IgD-negative memory B cell (primary cell): ENCODE results near the gene DSP. TPM values are rescaled to one million over a fixed set of nuclear protein-coding genes. Genes with fewer than 3 reads are reported as not detected.

ENCODE experiments used
- H3K27ac Mint-ChIP-seq, 3 donors: one replicate each; pipeline ENCODE4 v1.8.0; 2020 to 2022; ENCODE audit warnings: mild to moderate bottlenecking in 3 of 3, mixed read lengths in 3 of 3, moderate library complexity in 1 of 3
- H3K27me3 Mint-ChIP-seq: one replicate; pipeline ENCODE4 v1.8.0; 2021; ENCODE audit warnings: mixed read lengths
- H3K36me3 Mint-ChIP-seq: one replicate; pipeline ENCODE4 v1.8.0; 2020; ENCODE audit warnings: mild to moderate bottlenecking, mixed read lengths
- H3K4me1 Mint-ChIP-seq, 3 donors: one replicate each; pipeline ENCODE4 v1.8.0; 2020 to 2022; ENCODE audit warnings: mixed read lengths in 3 of 3, mild to moderate bottlenecking in 1 of 3
- H3K4me3 Mint-ChIP-seq, 4 donors: one replicate each; pipeline ENCODE4 v1.8.0; 2020 to 2022; ENCODE audit warnings: mild to moderate bottlenecking in 4 of 4, mixed read lengths in 4 of 4, moderate library complexity in 3 of 4
- H3K9me3 Mint-ChIP-seq, 3 donors: one replicate each; pipeline ENCODE4 v1.8.0; 2020 to 2021; ENCODE audit warnings: mixed read lengths in 3 of 3, mild to moderate bottlenecking in 1 of 3
- polyA plus RNA-seq: library from polyadenylated mRNA; unstranded; fragments of 300-500 nt; fragmentation: Illumina TruSeq; gene quantifications from one replicate; pipeline ENCODE4 v1.2.3, GENCODE V29; 2021

DSP gene
- polyA plus RNA-seq, 1 donor from 2014 or later, result 3.2 TPM

DNA sequence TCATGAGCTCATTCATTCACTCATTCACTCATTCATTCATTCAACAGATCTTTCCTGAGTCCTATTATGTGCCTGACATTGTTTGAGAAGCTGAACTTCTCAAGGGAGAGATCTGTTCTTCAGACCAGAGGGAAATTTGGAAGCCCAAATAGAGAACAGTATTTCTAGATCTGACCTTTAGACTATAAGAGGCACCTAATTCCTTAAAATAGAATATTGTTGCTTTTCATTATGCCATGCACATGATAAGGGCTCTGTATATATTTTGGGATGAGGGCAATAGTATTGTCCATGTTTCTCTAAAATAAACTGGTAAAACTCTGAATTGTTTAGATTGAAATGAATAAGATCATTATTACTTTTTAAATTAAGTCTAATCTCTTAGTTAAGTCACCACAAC, 18.6 kb upstream of the DSP start:
- H3K9me3 Mint-ChIP-seq, result peaks cover 0 to 2% (median 0%) of the 10 kb centered on the region in 3 donors
- peaks cover 3 to 7% (median 4%) of the 10 kb centered on the region in 3 donors for H3K4me1 Mint-ChIP-seq
- H3K36me3 Mint-ChIP-seq, result peaks cover 2% of the 10 kb centered on the region
- H3K27me3 Mint-ChIP-seq, result peaks cover 30% of the 10 kb centered on the region
- H3K27ac Mint-ChIP-seq, result no peak overlapping the region
- no peak overlapping the region for H3K4me3 Mint-ChIP-seq

DNA sequence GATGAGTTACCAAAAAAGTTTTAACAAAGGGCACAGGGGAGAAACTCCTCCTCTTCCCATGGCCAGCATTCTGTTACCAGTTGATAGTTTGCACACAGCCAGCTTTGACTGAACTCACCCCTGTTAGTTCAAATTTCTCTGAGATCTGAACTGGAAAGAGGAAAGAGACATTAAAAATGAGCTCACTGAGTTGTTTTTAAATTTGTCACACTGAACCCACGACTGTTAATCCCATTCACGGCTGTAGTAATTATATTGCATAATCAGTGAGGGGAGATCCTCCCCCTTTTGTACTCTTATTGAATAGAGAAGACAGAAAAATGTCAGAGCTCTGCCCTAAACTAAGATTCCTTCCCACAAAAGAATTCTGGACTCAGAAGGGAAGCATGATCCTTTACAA, 17.5 kb upstream of the DSP start:
- Mint-ChIP-seq H3K9me3 (peaks cover 0 to 2% (median 0%) of the 10 kb centered on the region in 3 donors), H3K4me1 (peaks cover 3 to 7% (median 4%) of the 10 kb centered on the region in 3 donors), H3K36me3 (peaks cover 2% of the 10 kb centered on the region), H3K27me3 (peaks cover 30% of the 10 kb centered on the region), H3K27ac (no peak overlapping the region), H3K4me3 (no peak overlapping the region)

DNA sequence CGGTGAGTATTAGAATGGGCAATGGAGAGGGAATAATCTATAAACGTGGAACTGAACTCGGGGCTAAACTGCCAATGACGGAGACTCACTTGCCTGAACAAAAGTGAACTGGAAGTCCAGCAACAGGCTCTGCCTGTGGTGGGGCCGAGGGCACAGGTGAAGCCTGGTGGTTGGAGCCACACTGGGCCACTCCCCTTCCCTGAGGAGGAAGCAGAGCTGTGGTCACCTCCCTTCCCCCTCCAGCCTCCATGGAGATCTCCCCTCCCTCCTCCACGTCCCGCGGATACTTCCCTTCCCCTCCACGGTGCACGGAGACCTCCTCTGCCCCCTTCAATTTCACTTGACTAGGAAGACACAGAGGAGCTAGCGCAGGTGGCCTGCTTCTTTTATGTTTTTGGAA, 14.7 kb upstream of the DSP start:
- H3K27me3 Mint-ChIP-seq, result peaks cover 23% of the 10 kb centered on the region
- H3K27ac Mint-ChIP-seq, result no peak overlapping the region

DNA sequence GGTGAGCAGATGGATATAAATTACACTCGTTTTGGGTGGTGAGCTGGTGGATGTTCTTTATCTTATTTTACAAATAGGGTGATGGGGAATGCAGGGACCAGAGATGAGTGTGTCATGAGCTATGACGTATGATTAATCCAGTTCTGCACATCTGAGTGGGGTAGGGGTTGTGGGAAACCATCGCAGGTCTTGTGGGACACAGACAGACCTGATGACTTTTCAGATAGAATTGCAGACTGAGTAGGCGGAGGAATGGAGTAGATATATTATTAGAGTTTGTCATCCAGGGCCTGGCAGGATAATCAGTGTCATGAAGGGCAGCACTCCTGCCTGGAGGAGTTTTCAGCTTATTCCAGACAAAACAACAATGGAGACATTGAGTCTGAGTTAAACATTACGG, 12.9 kb upstream of the DSP start:
- H3K36me3 Mint-ChIP-seq, result peaks cover 2% of the 10 kb centered on the region
- H3K27me3 Mint-ChIP-seq, result peaks cover 25% of the 10 kb centered on the region
- H3K9me3 Mint-ChIP-seq, result no peaks in the 10 kb centered on the region
- no peak overlapping the region for H3K4me3 Mint-ChIP-seq
- no peaks in the 10 kb centered on the region for H3K4me1 Mint-ChIP-seq
- no peak overlapping the region for H3K27ac Mint-ChIP-seq

More for the DNA sequence above, 14.7 kb upstream of the DSP start:
- Mint-ChIP-seq H3K4me3 (peak overlapping the region in 1 of 4 donors; percentile 43), H3K36me3 (peaks cover 2% of the 10 kb centered on the region), H3K9me3 (peaks cover 0 to 2% (median 0%) of the 10 kb centered on the region in 3 donors), H3K4me1 (peaks cover 3 to 7% (median 4%) of the 10 kb centered on the region in 3 donors)

DNA sequence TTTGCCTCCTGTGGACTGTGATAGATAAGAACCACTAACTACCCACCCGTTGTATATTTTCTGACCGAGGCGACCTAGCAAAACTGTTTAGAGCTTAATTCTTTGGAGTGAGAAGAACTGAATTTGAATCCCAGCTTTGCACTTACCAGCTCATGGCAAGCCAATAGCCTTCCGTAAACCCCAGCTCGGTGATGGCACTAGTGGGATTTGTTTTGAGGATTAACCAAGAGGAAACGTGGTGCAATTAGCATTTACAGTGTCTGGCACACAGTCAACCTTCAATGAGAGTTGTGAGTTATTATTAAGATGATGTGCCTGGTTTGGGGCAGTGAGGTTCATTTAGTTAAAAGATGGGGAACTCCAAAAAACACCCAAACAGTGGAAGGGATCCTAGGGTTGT, 12.3 kb upstream of the DSP start:
- H3K9me3 Mint-ChIP-seq, result no peaks in the 10 kb centered on the region
- H3K4me1 Mint-ChIP-seq, result no peaks in the 10 kb centered on the region
- H3K27ac Mint-ChIP-seq, result no peak overlapping the region
- H3K27me3 Mint-ChIP-seq, result peaks cover 22% of the 10 kb centered on the region
- no peak overlapping the region for H3K4me3 Mint-ChIP-seq
- H3K36me3 Mint-ChIP-seq, result peaks cover 4% of the 10 kb centered on the region

DNA sequence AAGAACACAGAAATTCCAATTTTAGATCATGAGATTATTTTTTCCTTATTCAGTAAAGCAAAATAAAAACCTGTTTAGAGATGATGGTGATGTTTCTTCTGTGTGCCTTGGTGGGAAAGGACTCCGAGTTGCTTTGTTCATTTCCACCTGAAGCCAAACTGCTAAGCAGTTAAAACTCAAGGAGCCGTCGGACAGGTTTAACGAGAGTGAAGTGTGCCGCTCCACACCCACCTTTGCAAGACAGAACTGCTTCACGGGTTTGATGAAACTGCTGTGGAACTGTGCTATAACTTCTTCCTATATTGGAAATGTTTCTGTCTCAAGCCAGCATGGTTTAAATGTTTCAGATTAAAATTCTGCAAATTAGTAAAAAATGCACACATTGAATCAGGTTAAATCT, 9.2 kb upstream of the DSP start:
- no peaks in the 10 kb centered on the region for H3K4me1 Mint-ChIP-seq
- H3K9me3 Mint-ChIP-seq, result no peaks in the 10 kb centered on the region
- peaks cover 10% of the 10 kb centered on the region for H3K27me3 Mint-ChIP-seq
- peaks cover 2% of the 10 kb centered on the region for H3K36me3 Mint-ChIP-seq
- H3K4me3 Mint-ChIP-seq, result no peak overlapping the region
- H3K27ac Mint-ChIP-seq, result no peak overlapping the region

DNA sequence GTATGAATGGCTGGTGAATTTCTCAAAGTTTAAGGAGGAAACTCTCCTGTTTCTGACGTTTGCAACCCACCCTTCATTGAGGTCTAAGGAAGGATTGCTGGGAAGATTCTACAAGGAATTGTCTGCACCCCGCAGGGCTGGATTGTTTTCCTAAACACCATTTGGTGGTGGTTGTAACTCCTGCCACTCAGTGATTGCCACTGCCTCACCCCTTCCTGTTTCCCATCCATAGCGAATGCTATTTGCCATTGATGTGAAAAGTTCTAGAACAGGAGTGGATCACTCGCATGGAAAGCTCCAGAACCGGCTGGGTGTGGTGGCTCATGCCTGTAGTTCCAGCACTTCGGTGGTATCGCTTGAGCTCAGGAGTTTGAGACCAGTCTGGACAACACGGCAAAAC, 8.7 kb upstream of the DSP start:
- H3K4me3 Mint-ChIP-seq, result no peak overlapping the region
- no peaks in the 10 kb centered on the region for H3K9me3 Mint-ChIP-seq
- H3K4me1 Mint-ChIP-seq, result no peaks in the 10 kb centered on the region
- no peak overlapping the region for H3K27ac Mint-ChIP-seq
- peaks cover 2% of the 10 kb centered on the region for H3K36me3 Mint-ChIP-seq
- peaks cover 9% of the 10 kb centered on the region for H3K27me3 Mint-ChIP-seq

DNA sequence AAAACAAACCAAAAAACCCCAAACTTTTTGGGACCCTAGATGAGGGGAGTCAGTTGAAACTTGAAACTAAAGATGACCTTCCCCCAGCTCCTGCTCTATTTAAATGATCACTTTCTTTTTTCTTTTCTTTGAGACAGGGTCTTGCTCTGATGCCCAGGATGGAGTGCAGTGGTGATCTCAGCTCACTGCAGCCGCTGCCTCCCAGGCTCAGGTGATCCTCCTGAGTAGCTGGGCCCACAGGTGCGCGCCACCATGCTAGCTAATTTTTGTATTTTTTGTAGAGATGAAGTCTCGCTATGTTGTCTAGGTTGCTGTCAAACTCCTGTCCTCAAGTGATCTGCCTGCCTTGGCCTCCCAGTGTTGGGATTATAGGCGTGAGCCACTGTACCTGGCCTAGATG, 7.3 kb upstream of the DSP start:
- Mint-ChIP-seq H3K36me3 (peaks cover 2% of the 10 kb centered on the region), H3K27me3 (peaks cover 18% of the 10 kb centered on the region), H3K4me3 (no peak overlapping the region), H3K9me3 (no peaks in the 10 kb centered on the region), H3K27ac (no peak overlapping the region), H3K4me1 (peaks cover 0 to 4% (median 0%) of the 10 kb centered on the region in 3 donors)

DNA sequence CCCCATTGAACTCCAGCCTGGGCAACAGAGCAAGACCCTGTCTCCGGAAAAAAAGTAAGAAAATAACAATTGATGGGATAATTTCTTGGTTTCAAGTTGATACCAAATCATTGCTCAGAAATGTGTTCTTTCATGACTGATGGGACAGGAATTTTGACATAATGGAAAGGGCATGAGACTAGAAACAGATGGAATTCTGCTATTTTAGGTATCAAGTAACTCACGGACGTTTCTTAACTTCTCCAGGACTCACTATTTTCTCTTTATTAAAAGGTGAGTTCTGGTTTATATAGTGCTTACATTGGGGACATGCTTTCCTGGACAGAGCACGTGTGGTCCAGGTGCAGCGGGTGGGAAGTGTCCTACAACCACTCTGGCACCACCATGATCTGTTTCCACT, 6.0 kb upstream of the DSP start:
- Mint-ChIP-seq H3K27ac (no peak overlapping the region), H3K9me3 (no peaks in the 10 kb centered on the region), H3K27me3 (peaks cover 21% of the 10 kb centered on the region), H3K36me3 (peaks cover 2% of the 10 kb centered on the region), H3K4me3 (no peak overlapping the region), H3K4me1 (peaks cover 0 to 4% (median 3%) of the 10 kb centered on the region in 3 donors)

DNA sequence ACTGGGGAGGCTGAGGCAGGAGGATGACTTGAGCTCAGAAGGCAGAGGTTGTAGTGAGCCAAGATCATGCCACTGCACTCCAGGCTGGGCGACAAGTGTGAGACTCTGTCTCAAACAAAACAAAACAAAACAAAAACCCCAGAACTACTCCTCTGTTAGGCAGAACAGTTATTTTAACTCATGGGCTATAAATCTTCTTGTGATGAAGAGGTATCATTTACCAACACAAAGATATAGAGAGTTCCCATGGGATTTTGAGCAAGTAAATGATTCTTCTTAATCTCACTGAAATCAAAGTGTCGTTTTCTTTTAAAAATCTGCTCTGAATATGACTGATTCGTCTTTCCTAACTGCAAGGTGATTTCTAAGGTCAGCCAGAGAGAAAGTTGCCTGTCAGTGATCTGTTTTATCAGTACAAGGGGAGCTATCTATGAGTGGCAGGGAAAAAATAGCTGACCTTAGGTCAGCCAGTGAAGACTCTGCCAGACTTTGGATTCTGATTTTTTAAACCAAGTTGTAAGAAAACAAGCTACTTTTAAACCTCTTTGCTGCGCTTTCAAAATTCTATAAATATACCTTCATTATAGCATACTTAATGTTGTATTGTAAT, 3.8 kb upstream of the DSP start:
- peaks cover 4 to 9% (median 5%) of the 10 kb centered on the region in 3 donors for H3K4me1 Mint-ChIP-seq
- peak overlapping the region in 1 of 4 donors; percentile 52 for H3K4me3 Mint-ChIP-seq
- H3K27ac Mint-ChIP-seq, result no peak overlapping the region
- no peaks in the 10 kb centered on the region for H3K9me3 Mint-ChIP-seq
- peaks cover 2% of the 10 kb centered on the region for H3K36me3 Mint-ChIP-seq
- peaks cover 33% of the 10 kb centered on the region for H3K27me3 Mint-ChIP-seq

DNA sequence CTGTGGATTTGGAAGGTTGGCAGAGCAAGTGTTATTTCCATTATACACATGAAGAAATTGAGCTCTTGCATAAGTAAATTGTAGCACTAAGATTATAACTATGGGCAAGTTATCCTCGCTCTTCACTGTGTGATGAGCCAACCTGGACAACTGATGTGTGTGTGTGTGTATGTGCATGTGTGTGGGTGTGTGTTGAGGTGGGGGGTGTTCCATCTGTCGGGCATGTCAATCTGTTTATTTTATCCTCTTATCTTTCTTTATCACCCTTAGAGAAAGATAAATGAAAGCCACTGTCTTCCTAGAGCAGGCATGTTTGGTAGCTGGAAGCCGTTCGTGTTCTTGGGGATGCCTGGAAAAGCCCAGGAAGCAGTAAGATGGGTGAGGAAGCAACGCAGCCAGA, 3.0 kb upstream of the DSP start:
- Mint-ChIP-seq H3K4me3 (peak overlapping the region in 1 of 4 donors; percentile 52), H3K9me3 (no peaks in the 10 kb centered on the region), H3K27ac (peak overlapping the region in 2 of 3 donors; percentile 0 to 9), H3K36me3 (peaks cover 2% of the 10 kb centered on the region), H3K4me1 (peaks cover 4 to 9% (median 5%) of the 10 kb centered on the region in 3 donors), H3K27me3 (peaks cover 33% of the 10 kb centered on the region)

DNA sequence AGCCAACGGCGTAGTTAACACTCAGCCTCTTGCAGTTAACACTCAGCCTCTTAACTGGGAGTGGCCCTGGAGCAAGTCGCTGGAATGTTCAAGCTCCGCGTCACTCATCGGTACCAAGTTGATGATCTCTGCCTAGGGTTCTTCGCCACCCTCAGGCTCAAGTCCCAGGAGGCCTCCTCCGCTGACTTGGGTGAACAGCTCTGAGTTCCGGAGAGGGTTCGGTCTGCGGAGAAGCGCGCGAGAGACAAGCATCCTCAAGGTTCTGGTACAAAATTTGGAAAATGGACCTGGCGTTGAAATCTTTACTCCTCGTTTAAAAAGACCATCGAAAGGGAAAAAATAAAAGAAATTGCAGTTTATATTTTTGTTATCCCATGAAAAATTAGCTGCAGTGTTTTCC, 876 bp upstream of the DSP start:
- Mint-ChIP-seq H3K4me1 (peaks cover 5 to 10% (median 9%) of the 10 kb centered on the region in 3 donors), H3K27me3 (peaks cover 41% of the 10 kb centered on the region), H3K36me3 (no peaks in the 10 kb centered on the region), H3K4me3 (peak overlapping the region; percentile 77 to 91 (median 82)), H3K9me3 (peaks cover 0 to 2% (median 0%) of the 10 kb centered on the region in 3 donors), H3K27ac (peak overlapping the region in 1 of 3 donors; percentile 48)

DNA sequence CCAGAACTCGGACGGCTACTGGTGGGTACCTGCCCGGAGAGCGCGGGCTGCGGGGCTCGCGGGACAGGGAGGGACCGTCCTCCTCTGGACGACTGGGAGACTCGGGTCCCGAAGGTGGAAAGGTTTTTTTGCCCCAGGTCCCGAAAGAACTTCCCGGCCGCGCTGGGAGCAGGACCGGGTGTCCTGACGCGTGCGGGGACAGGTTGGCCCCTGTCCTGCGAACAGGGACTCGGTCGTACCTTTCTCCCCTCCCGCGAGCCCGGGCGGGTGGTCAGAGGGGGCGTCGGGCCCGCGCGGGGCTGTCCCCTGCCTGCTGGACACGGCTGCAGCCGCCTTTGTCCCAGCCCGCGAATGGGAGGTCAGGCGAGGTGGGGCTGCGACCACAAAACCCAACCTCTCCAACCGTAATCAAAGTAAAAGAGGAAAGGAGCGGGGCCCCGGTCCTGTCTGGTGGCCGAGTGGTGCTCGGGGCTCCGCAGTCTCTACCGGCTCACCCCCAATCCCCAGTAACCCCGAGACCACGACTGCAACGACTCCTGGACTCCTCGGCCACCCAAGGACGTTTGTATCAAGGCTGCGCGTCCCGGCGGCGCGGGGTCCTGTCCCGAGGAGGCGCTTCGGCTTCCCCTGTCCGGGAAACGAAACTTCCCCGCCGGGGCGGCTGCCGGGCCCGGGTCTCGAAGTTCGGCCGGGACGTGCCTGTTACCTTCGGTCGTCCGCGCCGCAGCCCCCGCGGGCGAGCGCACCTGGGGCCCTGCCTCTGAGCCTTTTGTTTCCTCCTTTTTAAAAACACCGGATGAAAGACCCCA, 798 bp downstream of the DSP start:
- no peaks in the 10 kb centered on the region for H3K36me3 Mint-ChIP-seq
- H3K27me3 Mint-ChIP-seq, result peaks cover 41% of the 10 kb centered on the region
- H3K9me3 Mint-ChIP-seq, result peaks cover 0 to 2% (median 0%) of the 10 kb centered on the region in 3 donors
- peaks cover 5 to 10% (median 9%) of the 10 kb centered on the region in 3 donors for H3K4me1 Mint-ChIP-seq
- H3K27ac Mint-ChIP-seq, result peak overlapping the region in 1 of 3 donors; percentile 80
- H3K4me3 Mint-ChIP-seq, result peak overlapping the region; percentile 82 to 94 (median 88)

DNA sequence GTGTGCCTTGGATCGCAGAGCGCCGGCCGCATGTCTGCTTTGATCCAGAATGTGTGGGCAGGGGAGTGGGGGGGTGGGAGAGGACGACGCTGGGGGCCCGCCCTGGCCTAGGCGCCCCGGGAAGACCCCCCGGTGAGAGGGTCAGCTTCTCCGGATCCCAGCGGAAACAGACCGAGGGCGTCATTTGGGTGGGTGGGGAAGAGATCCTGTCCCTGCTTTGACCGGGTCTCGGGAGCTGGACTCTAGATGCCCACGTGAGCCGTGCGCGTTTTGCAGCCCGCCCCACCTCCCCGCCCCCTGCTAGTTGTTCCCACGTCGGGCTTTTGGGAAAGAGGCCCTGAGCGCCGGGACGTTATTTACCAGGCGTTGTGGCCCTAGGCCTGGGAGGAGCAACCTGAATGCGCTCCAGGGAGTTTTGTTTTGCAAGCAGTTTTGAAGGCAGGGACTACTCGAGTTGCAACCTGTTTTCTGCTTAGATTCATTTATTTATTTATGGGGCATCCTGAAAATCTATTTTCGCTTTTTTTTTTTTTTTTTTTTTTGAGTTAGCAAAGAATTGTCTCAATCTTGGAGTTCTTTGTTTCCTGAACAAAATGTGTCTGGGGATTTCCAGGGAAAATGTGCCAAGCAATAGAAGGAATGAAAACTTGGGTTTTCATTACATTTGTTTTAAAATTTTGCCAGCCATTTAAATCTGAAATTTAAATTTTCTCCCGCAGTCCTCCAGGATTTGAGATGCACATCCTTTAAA, 1.6 kb downstream of the DSP start:
- Mint-ChIP-seq H3K9me3 (peaks cover 0 to 2% (median 0%) of the 10 kb centered on the region in 3 donors), H3K4me3 (peak overlapping the region; percentile 12 to 94 (median 85)), H3K4me1 (peaks cover 5 to 9% (median 9%) of the 10 kb centered on the region in 3 donors), H3K27ac (no peak overlapping the region), H3K36me3 (no peaks in the 10 kb centered on the region), H3K27me3 (peaks cover 41% of the 10 kb centered on the region)
